Caco-2 (cell line): ENCODE results near the gene MRPL46. TPM values are rescaled to one million over a fixed set of nuclear protein-coding genes. Genes with fewer than 3 reads are reported as not detected.

Experiments used
- BruUV-seq: library from RNA; stranded (reverse); fragments of 400-500 nt; replicated peaks from 2 replicates; lab custom pipeline; 2021; lab: Mats Ljungman, UMichigan
- CTCF ChIA-PET: fragments of 300-600 bp; sonication (Branson Sonifier 250); formaldehyde crosslinking; loops from one replicate; lab custom pipeline; 2022; ENCODE audit warnings: antibody characterized with exemption; lab: Charles Lee
- POLR2A ChIA-PET: fragments of 300-600 bp; sonication (Branson Sonifier 250); formaldehyde crosslinking; loops from one replicate; lab custom pipeline; 2022; ENCODE audit warnings: antibody characterized with exemption; lab: Charles Lee
- DNase-seq, 2 experiments: peaks; one replicate each; pipeline versions ENCODE4 v3.0.0 to v3.0.0-alpha.2; 2020 to 2022
- H3K27me3 ChIP-seq: replicated peaks from 2 replicates; pipeline ENCODE4 v1.6.0; 2011; ENCODE audit warnings: low read length; ENCODE audit not compliant: control insufficient read depth, insufficient read depth
- H3K36me3 ChIP-seq: 2 replicates; pipeline ENCODE4 v1.5.1; 2011; ENCODE audit warnings: low read length; ENCODE audit not compliant: control insufficient read depth, insufficient read depth
- H3K4me1 ChIP-seq: fragments of 250-450 bp; sonication (Bioruptor Pico); 2 replicates; pipeline ENCODE4 v1.5.1; 2020; ENCODE audit warnings: mild to moderate bottlenecking
- H3K4me3 ChIP-seq: 2 replicates; pipeline ENCODE4 v1.5.1; 2011; ENCODE audit warnings: low read depth, mild to moderate bottlenecking, control low read depth, low read length
- H3K9me3 ChIP-seq: fragments of 250-450 bp; sonication (Bioruptor Pico); 2 replicates; pipeline ENCODE4 v1.5.1; 2020; ENCODE audit warnings: mild to moderate bottlenecking, moderate library complexity
- H3K27ac Mint-ChIP-seq: one replicate; pipeline ENCODE4 v1.8.0; 2022; ENCODE audit warnings: mixed read lengths; ENCODE audit not compliant: unreplicated experiment
- H3K27me3 Mint-ChIP-seq: one replicate; pipeline ENCODE4 v1.8.0; 2022; ENCODE audit warnings: mixed read lengths; ENCODE audit not compliant: insufficient read depth, unreplicated experiment
- H3K36me3 Mint-ChIP-seq: one replicate; pipeline ENCODE4 v1.8.0; 2022; ENCODE audit warnings: mild to moderate bottlenecking, mixed read lengths; ENCODE audit not compliant: insufficient read depth, unreplicated experiment
- H3K4me1 Mint-ChIP-seq: one replicate; pipeline ENCODE4 v1.8.0; 2022; ENCODE audit warnings: low read depth, mixed read lengths; ENCODE audit not compliant: unreplicated experiment
- H3K4me3 Mint-ChIP-seq: one replicate; pipeline ENCODE4 v1.8.0; 2022; ENCODE audit warnings: mild to moderate bottlenecking, moderate library complexity, mixed read lengths; ENCODE audit not compliant: unreplicated experiment
- H3K9me3 Mint-ChIP-seq: one replicate; pipeline ENCODE4 v1.8.0; 2022; ENCODE audit warnings: mixed read lengths; ENCODE audit not compliant: unreplicated experiment
- intact Hi-C: fragments of 100-400 bp; cut with micrococcal nuclease; formaldehyde crosslinking; loops from one replicate; pipeline ENCODE4 v1.10.0; 2022; ENCODE audit not compliant: unreplicated experiment
- total RNA-seq: library from RNA; stranded (reverse); gene quantifications from 2 replicates; pipeline ENCODE4 v1.2.3, GENCODE V29; 2022
- TF ChIP-seq, protein P1 (sequence below), 2 experiments: fragments of 200-600 bp in 1 of 2; IDR thresholded peaks; 1 replicate in 1 of 2; 2 replicates in 1 of 2; pipeline versions ENCODE4 v1.5.1 to v1.8.0; 2011 to 2022; ENCODE audit warnings: antibody characterized with exemption in 1 of 2, control low read depth in 1 of 2, inconsistent platforms in 1 of 2, low read depth in 1 of 2, low read length in 1 of 2, mild to moderate bottlenecking in 1 of 2, moderate library complexity in 1 of 2; ENCODE audit not compliant: insufficient read depth in 1 of 2, severe bottlenecking in 1 of 2, unreplicated experiment in 1 of 2

Gene MRPL46
- total RNA-seq, 1 experiment from 2014 or later = 44.5 TPM

DNA sequence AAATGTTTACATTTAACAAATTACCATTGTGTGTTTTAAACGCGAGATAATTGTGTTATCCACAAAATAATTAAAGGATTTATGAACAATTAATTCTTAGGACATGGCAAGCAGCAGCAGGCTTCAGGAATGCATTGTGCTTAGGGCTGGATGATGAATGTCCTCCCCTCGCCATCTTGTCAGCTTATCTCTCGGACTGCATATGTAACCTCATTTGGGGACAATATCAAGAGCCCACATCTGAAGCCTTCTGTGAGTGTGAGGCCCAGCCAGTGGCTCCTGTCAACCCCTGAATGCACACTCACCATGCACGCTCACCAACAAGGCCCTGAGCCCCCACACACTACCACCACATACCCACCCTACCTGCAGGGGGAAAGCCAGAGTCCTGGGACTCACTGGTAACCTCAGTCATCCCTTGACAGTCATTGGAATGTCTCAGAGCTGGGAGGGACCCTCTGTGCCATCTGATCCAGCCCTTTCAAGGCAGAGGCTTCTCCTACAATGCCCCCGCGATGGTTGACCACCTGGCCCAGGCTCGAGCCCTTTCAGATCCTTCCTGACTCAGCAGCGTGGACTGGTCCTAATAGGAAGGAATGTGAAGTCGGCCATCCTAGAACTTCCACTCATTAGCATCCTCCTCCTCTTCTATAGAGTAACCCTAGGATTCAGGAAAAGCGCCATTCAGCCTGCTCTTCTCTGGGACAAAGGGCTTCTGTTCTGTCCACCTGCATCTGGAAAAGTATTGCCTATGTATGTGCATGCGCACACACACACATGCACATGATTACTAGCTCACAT, 38.2 kb downstream of the MRPL46 start:
- intact Hi-C loops = no loop called here
- Mint-ChIP-seq H3K9me3 (no peaks in the 10 kb centered on the region), H3K4me1 (no peaks in the 10 kb centered on the region), H3K36me3 (no peaks in the 10 kb centered on the region), H3K4me3 (no peak overlapping the region), H3K27ac (no peak overlapping the region), H3K27me3 (peaks cover 29% of the 10 kb centered on the region)
- H3K4me3 ChIP-seq = no peak overlapping the region
- BruUV-seq = no TSS peak
- POLR2A ChIA-PET = no interaction called here
- TF ChIP-seq, protein P1, sequence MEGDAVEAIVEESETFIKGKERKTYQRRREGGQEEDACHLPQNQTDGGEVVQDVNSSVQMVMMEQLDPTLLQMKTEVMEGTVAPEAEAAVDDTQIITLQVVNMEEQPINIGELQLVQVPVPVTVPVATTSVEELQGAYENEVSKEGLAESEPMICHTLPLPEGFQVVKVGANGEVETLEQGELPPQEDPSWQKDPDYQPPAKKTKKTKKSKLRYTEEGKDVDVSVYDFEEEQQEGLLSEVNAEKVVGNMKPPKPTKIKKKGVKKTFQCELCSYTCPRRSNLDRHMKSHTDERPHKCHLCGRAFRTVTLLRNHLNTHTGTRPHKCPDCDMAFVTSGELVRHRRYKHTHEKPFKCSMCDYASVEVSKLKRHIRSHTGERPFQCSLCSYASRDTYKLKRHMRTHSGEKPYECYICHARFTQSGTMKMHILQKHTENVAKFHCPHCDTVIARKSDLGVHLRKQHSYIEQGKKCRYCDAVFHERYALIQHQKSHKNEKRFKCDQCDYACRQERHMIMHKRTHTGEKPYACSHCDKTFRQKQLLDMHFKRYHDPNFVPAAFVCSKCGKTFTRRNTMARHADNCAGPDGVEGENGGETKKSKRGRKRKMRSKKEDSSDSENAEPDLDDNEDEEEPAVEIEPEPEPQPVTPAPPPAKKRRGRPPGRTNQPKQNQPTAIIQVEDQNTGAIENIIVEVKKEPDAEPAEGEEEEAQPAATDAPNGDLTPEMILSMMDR (IDR thresholded peaks at IDR 0.05; ENCODE audit: insufficient read depth in 1 of 2, low read depth in 1 of 2, low read length in 1 of 2, severe bottlenecking in 1 of 2, unreplicated experiment in 1 of 2) = no peak
- H3K36me3 ChIP-seq = no peaks in the 10 kb centered on the region
- CTCF ChIA-PET = no interaction called here
- H3K9me3 ChIP-seq = no peaks in the 10 kb centered on the region
- no peaks in the 10 kb centered on the region for H3K27me3 ChIP-seq
- DNase-seq = no peak
- H3K4me1 ChIP-seq = no peaks in the 10 kb centered on the region

DNA sequence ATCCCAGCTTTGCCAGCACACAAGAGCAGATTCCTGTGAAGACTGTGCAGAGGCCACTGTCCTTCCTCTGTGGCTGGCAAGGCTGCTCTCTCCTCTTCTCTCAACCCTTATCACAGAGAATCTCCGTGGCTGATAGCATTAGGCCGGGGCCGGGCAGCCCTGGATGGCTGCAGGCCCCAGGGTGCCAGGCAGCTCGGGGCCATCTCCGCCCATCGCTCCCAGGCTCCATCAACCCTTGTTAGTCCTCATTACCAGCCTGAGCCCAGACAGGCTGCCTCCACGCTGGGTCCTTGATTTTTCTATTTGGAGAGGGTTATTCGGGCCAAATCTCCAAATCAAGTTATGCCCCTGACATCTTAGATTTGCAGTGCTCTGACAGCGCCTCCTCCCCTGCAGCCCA, 39.1 kb downstream of the MRPL46 start:
- H3K36me3 Mint-ChIP-seq = no peaks in the 10 kb centered on the region
- intact Hi-C loops = no loop called here
- Histone ChIP-seq H3K4me1 (no peaks in the 10 kb centered on the region), H3K4me3 (no peak overlapping the region), H3K9me3 (no peaks in the 10 kb centered on the region), H3K27me3 (no peaks in the 10 kb centered on the region), H3K36me3 (no peaks in the 10 kb centered on the region)
- CTCF ChIA-PET = no interaction called here
- H3K4me1 Mint-ChIP-seq = no peaks in the 10 kb centered on the region
- peaks cover 26% of the 10 kb centered on the region for H3K27me3 Mint-ChIP-seq
- no peak for DNase-seq
- no peak overlapping the region for H3K27ac Mint-ChIP-seq
- no peaks in the 10 kb centered on the region for H3K9me3 Mint-ChIP-seq
- TF ChIP-seq, protein P1 (IDR thresholded peaks at IDR 0.05; ENCODE audit: insufficient read depth in 1 of 2, low read depth in 1 of 2, low read length in 1 of 2, severe bottlenecking in 1 of 2, unreplicated experiment in 1 of 2) = no peak
- H3K4me3 Mint-ChIP-seq = no peak overlapping the region
- BruUV-seq = no TSS peak
- POLR2A ChIA-PET = no interaction called here

DNA sequence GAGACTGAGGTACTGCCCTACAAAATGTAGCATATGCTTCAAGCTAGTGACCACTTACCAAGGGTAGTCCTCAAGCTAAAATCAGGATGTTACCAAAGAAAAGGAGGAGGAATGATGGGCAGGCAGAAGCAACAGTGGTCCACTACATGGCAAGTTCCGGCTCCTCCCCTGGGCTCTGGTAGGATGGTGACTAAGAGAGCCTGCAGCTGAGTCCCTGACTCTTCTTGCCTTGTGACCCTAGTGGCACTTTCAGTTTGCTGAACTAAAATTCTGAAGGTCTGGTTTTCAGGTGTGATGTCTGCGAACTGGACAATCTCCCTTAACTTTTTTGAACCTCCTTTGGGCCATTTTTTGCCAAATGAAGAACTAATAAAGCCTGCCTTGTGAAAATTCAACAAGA, 40.9 kb downstream of the MRPL46 start:
- intact Hi-C loops = no loop called here
- no peaks in the 10 kb centered on the region for H3K27me3 ChIP-seq

More for the DNA sequence above, 40.9 kb downstream of the MRPL46 start:
- no peak overlapping the region for H3K4me3 Mint-ChIP-seq
- H3K9me3 Mint-ChIP-seq = no peaks in the 10 kb centered on the region
- TF ChIP-seq, protein P1 (IDR thresholded peaks at IDR 0.05; ENCODE audit: insufficient read depth in 1 of 2, low read depth in 1 of 2, low read length in 1 of 2, severe bottlenecking in 1 of 2, unreplicated experiment in 1 of 2) = no peak
- ChIA-PET CTCF (interaction anchor here (1.1 kb wide), 1 partner anchor 120 kb away, joined by 3 read pairs; no protein-coding TSS in a partner anchor), POLR2A (no interaction called here)
- H3K27me3 Mint-ChIP-seq = peaks cover 26% of the 10 kb centered on the region
- Histone ChIP-seq H3K36me3 (no peaks in the 10 kb centered on the region), H3K4me1 (no peaks in the 10 kb centered on the region), H3K4me3 (no peak overlapping the region), H3K9me3 (no peaks in the 10 kb centered on the region)
- H3K36me3 Mint-ChIP-seq = no peaks in the 10 kb centered on the region
- H3K27ac Mint-ChIP-seq = no peak overlapping the region
- no TSS peak for BruUV-seq
- no peaks in the 10 kb centered on the region for H3K4me1 Mint-ChIP-seq
- no peak for DNase-seq
